ENCODE measurements around the gene DSCAML1.
"Not testable (repeated sequence)": the region's sequence is repeated elsewhere in the genome, so short reads cannot be mapped to it uniquely, and the experiment has no call there.

DSCAML1 gene

DNA sequence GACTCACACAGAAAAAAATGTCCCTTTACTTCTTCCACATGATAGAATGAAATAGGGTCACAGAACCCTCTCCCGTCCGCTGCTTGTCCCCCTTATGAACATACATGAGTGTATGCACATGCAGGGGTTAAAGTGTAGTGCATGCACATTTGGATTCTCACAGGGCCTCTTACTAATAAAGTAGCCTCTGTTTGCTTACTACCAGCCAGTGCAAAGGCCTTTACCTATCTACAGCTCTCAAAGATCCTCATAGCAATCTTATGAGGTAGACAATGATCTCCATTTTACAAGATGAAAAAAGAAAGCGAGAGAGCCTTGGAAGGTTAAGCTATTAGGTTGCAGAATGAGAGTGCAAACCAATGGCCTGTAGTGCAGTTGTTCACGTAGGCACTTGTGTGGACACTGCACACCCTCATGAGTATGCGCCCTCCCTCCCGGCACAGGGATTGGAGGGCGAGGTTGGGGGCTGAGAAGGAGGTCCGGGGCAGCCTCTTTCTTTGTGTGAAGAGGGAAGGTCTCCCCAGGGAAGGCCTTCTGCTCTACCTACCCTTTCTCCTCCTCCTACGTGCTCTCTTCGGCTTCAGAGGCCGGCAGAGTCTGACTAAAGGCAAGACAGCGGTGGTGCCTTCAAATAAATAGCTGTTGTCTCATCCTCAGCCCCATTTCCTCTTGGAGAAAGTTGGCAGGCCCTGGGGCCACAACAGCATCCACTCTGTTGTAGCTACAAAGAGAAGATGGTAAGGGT, 378.1 kb downstream of the DSCAML1 start:
- no peak for DNase-seq

DNA sequence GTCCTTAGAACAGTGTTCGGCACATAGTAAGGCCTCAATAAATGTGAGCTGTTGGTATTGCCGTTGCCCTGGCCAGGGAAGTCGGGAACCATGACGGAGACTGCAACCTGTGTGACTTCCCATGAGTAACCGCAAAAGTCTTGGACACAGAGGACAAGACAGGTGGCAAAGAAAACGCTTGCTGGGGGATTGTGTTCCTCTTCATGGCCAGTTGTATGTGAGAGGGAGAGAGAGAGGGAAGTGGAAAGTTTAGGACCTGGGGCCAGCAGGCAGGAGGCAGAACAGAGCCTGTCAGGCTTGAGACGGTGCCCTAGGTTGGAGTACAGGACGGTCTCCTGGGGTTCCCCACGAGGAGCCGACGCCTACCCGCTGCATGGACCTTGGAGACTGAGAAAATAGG, 379.2 kb downstream of the DSCAML1 start:
- no peak for DNase-seq

DNA sequence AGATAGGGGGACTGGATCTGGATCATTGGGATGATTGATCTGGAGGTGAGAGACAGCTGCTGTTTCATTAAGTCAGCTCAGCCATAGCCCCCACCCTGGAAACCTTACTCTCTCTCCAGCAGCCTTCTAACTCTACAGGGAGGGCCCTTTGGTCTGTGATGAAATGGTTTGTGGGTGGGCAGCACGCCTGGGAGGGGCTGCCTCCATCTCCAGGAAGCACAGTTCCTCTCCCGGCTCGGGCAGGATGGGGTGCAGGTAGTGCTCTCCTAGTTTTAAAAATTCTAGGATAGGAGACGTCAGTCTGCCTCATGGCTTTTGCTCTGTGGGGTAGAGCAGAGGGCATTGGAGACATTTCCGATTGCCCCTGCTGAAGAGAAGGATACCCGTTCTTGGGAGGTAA, 379.7 kb downstream of the DSCAML1 start:
- no peak for DNase-seq

DNA sequence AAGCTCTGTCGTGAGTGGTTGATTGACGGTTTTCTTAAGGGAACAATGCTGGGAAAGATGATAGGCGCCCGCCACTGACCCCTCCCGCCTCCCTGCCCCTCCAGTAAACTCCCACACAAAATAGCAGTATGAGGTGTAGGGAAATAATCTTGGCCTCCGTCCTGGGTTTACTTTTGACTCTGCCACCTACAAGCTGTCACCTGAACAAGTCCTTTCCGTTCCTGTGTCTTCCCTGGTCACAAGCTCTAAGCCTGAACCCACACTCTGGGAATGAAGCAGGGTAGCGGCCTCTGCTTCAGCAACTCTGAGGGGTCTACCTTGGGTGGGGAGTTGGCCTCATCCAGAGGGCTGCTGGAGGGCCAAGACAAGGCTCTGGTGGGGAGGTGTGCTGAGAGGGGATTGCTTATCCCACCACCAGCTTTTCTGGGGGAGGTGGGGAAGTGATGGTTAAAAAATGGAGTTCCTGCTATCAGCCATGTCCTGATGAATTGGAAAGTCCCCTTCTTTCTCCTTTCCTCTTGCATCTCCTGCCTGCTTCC, 381.6 kb downstream of the DSCAML1 start:
- no peak for DNase-seq

DNA sequence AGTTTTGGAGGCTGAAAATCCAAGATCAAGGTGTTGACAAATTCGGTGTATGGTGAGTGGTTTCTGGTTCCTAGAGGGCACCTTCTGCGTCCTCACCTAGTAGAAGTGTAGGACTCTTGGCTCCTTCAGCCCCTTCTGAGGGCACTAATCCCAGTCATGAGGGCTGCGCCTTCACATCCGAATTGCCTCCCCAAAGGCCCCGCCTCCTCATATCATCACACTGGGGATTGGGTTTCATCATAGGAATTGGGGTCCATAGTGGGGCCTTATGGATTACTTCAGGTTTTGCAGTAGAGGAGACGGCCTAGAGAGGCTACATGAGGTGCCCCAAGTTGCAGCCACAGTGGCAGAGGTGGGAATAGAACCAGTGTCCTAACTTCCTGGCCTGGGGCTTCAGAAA, 382.3 kb downstream of the DSCAML1 start:
- no peak for DNase-seq

DNA sequence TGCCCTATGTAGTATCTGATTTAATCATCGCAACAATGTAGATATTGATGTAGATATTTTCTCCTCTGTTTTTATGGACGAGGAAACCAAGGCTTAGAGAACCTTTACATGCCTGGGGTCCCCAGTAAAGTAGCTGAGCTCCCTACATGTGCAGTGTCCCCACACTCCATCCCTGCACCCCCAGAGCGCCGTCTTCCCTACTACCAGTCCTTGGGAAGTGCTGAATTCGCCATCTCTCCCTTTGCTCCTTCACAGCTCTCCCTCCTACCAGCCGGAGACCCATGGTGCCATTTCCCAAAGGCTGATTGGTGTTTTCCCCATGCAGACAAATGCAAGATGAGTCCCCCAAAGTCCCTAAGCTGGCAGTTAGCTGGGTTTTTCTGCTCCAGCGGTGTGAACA, 383.4 kb downstream of the DSCAML1 start:
- DNase-seq: no peak

DNA sequence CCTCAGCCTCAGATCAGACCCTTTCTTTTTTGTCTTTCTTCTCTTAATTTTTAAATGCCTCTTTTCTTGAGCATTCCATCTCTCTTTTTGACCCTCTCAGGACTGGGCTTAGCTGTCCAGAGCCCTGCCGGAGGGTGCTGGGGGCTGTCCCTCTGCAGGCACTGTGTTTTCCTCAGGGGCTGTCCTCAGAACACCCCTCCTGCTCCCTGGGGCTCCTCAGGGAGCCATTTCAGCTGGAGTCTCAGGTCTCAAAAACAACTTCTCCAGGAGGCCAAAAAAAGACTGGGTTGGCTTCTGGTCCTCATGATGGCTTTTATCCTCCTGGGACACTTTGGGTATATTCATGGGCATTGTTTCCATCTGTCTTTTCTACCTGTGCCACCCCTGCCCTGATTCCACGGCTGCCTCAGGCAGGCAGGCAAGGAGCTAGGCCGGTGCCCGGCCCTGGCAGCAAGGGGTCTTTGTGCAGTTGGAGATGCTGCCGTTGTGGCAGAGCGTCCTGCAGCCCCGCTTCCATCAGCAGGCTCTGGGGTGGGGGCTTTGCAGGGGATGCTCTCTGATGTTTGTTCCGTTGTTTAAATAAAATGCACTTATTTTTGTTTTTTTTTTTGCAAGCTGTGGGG, 384.3 kb downstream of the DSCAML1 start:
- DNase-seq: no peak

DNA sequence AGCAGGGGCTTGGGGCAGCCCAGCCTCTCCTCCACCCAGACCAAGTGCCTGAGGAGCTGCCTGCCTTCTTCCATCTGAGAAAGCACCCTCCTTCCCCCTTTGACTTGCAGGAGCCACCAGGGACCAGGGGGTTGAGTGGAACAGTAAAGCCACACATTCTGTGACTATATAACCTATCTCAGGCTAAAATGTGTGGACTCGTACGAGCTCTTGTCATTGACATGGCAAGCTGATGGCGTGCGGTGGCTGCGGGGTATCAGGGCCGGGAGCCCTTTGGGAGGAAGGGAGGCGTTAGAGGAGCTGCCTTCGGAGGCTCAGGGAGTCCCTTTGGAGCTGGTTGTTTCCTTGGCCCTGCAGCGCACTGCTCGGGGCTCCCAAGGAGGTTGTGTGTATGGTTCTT, 384.8 kb downstream of the DSCAML1 start:
- no peak for DNase-seq

DNA sequence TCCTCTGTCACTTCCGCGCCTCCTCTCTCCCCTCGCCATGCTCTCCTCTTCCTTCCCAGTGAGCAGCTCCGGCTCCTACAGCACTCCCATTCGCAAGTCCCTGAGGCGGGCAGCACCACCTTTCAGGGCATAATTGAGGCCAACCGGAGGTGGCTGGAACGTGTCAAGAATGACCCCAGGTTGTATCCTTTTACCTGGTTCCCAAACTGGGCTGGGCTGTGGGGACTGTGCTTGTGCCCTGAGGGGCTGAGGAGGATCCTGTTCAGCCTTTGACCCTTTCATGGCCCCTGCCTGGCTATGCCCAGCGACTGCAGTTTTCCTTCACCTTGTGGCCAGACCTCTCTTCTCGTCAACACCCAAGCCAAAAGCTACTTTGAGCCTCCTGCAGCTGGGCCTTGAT, 385.3 kb downstream of the DSCAML1 start:
- no peak for DNase-seq

DNA sequence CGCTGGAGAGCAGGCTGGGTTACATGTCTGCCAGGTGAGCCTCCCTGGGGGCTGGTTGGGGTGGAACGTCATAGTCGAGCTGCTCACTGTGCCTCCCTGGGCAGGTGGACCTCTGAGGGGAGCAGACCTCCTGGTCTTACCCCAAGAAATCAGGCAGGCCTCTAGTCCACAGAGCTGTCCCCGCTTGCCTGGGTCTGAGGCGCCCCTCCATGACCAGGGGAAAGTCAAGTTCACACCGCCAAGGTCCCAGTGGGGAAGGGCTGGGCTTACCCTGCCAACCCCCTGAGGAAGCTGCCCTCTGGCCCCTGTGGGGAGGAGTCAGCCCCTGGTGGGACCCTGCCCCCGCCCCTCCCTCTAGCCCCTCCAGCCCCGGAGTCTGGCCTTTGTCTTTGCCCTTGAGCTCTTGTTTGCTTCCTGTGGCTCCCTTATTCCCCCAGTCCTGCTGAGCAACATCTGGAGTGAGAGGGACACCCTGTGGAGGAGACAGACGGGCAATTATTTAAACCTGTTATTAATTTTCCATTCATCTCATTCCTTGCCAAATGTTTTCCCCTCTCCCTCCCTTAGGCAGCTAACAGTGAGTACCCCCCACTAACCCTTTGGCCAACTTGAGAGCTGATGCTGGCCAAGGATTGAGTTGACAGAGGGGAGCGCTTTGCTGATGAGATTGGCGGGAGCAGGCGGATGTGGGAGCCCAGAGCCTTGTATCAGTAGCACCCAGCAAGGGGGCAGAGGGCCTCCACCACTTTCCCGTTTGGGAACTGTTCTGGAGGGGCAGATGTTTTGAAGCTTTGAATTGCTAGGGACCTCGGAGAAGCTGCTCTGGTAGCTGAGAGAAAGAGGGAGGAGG, 385.9 kb downstream of the DSCAML1 start:
- DNase-seq: no peak

DNA sequence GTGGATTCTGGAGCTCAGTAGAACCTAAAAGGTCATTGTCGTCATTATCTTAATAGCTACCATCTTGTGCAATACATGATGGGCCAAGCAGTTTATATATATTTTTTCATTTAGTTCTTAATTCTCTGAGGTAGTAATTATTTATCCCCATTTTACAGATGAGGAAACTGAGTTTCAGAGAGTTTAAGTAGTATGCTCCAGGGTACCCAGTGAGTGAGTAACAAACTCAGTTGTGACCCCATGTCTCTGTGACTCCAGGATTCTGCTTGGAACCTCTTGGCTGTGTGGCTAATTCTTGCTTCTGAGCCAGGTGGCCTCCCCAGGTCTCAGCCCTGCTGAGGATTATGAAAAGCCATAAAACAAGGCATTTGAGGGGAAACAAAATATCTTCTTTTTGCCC, 386.8 kb downstream of the DSCAML1 start:
- no peak for DNase-seq

DNA sequence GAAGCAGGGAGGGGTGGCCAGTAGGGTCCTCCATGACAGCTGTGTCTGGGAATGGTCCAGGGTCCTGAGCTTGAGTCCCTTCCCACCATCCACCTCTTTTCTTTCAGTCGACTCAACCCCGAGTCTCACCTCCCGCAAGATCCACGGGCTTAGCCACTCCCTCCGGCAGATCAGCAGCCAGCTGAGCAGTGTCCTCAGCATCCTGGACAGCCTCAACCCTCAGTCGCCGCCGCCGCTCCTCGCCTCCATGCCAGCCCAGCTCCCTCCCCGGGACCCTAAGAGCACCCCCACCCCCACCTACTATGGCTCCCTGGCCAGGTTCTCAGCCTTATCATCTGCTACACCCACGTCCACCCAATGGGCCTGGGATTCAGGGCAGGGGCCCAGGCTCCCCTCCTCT, 387.5 kb downstream of the DSCAML1 start:
- no peak for DNase-seq

DNA sequence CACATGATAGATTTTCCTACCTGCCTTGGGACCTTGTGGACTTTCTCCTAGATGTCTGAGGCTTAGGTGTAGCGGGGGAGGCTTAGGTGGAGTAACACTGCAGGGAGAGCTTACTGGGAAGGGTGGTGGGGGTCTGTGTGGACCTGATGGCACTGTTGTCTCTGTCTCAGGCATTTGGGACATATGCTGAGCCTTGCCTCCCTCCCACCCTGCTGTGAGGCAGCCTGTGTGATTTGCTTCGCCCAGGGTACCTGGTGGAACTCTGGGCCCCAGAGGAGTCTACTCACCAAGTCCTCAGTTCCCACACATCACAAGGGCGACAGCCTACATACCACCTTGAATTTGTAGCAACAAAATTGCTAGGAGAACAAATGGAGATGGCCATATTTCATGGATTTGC, 388.7 kb downstream of the DSCAML1 start:
- DNase-seq: no peak

DNA sequence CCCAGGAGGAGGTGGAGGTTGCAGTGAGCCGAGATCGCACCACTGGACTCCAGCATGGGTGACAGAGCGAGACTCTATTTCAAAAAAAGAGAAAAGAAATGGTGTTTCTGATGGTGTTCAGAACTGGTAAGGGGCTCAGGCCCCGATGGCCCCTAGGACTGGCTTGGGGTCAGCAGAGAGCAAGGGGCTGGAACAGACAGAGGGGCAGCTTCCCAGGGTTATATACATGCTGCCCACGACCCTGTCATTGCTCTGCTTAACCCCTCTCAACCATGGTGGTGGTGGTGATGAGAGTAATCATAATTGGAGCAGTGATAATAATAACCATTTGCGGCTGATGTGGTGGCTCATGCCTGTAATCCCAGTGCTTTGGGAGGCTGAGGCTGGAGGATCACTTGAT, 390.0 kb downstream of the DSCAML1 start:
- no peak for DNase-seq

DNA sequence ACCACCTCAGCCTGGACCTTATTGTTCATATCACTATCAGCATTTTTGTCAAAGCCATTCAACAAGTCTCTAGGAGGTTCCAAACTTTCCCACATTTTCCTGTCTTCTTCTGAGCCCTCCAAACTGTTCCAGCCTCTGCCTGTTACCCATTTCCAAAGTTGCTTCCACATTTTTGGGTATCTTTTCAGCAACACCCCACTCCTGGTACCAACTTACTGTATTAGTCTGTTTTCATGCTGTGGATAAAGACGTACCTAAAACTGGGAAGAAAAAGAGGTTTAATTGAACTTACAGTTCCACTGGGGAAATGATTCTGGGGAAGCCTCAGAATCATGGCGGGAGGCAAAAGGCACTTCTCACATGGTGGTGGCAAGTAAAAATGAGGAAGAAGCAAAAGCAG, 391.1 kb downstream of the DSCAML1 start:
- not testable (repeated sequence) for DNase-seq

DNA sequence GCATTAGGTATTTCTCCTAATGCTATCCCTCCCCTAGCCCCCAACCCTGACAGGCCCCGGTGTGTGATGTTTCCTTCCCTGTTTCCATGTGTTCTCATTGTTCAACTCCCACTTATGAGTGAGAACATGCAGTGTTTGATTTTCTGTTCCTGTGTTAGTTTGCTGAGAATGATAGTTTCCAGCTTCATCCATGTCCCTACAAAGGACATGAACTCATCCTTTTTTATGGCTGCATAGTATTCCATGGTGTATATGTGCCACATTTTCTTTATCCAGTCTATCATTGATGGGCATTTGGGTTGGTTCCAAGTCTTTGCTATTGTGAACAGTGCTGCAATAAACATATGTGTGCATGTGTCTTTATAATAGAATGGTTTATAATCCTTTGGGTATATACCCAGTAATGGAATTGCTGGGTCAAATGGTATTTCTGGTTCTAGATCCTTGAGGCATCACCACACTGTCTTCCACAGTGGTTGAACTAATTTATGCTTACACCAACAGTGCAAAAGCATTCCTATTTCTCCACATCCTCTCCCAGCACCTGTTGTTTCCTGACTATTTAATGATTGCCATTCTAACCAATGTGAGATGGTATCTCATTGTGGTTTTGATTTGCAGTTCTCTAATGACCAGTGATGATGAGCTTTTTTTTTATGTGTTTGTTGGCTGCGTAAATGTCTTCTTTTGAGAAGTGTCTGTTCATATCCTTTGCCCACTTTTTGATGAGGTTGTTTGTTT, 397.7 kb downstream of the DSCAML1 start:
- DNase-seq: not testable (repeated sequence)

DNA sequence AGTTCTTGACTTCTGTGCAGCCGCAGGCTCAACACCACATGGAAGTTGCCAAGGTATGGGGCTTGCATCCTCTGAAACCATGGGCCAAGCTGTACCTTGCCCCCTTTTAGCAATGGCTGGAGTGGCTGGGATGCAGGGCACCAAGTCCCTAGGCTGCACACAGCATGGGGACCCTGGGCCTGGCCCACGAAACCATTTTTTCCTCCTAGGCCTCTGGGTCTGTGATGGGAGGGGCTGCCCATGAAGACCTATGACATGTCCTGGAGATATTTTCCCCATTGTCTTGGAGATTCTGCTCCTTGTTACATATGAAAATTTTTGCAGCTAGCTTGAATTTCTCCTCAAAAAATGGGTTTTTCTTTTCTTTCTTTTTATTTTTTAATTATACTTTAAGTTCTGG, 398.4 kb downstream of the DSCAML1 start:
- DNase-seq: not testable (repeated sequence)

DNA sequence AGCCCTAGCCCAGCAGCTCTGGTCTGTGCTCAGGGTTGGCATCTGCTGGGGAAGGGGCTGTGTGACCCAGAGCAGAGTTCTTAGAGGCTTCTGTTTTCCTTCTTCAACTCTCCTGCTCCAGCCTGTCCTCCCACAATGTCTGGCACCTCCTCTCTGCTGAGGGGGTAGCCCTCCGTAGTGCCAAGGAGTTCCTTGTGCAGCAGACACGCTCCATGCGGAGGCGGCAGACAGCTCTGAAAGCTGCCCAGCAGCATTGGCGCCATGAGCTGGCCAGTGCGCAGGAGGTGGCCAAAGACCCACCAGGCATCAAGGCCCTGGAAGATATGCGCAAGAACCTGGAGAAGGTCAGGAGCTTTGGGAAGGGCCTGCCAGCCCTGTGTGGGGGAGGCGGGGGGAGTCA, 400.0 kb downstream of the DSCAML1 start:
- no peak for DNase-seq

DNA sequence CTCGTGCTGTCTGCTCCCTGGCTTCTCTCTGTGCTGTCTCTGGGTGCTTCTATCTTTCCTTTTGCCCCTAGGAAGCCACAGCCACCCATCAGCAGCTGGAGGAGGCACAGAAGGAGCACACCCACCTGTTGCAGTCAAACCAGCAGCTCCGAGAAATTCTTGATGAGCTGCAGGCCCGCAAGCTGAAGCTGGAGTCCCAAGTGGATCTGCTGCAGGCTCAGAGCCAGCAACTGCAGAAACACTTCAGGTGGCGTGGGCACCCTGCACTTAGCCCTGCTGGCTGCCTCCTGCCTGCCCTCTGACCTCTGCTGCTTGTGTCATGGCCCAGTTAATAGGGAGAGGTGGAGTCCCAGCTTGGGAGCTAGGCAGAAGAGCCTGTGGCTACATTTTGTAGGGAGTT, 401.5 kb downstream of the DSCAML1 start:
- no peak for DNase-seq

DNA sequence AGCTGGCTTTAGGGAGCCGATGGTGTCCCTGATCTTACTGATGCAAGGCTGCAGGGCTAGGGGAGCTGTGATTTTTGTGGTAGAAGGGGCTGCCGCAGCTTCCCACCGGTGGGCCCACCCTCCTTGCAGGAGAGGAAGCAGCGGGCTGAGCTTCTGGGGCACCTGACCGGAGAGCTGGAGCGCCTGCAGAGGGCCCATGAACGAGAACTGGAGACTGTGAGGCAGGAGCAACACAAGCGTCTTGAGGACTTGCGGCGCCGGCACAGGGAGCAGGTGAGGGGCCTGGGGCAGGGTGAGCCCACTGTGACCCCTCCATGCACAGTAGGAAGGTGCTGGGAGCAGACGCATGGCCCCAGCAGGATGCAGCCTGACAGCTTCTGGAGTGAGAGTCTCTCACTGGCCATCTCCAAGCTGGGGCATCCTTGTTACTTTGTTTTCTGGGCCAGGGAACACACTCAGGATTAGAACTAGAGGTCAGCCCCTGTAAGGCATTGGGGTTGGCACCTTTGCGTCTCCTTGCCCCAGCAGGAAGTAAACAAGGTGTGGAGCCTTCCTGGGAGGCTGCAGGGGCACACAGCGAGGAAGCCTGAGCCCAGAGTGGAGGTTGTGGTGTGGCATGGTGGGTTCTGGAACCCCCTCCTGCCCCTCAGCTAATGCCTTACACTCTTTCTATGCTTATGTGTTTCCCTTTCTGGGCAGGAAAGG, 402.6 kb downstream of the DSCAML1 start:
- DNase-seq: no peak

DNA sequence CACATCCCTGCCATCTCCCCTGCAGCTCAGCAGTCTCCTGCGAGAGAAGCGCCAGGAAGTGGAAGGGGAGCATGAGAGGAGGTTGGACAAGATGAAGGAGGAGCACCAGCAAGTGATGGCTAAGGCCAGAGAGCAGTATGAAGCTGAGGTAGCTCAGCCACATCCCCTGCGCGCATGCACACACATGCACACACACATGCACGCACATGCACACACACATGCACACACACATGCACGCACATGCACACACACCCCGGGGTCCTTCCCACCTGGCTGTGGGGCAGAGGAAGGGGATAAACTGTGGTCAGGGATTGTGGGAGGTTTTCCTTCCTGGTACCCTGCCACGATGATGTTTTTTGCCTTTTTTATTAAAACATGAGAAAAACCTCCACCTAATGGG, 404.0 kb downstream of the DSCAML1 start:
- DNase-seq: no peak

DNA sequence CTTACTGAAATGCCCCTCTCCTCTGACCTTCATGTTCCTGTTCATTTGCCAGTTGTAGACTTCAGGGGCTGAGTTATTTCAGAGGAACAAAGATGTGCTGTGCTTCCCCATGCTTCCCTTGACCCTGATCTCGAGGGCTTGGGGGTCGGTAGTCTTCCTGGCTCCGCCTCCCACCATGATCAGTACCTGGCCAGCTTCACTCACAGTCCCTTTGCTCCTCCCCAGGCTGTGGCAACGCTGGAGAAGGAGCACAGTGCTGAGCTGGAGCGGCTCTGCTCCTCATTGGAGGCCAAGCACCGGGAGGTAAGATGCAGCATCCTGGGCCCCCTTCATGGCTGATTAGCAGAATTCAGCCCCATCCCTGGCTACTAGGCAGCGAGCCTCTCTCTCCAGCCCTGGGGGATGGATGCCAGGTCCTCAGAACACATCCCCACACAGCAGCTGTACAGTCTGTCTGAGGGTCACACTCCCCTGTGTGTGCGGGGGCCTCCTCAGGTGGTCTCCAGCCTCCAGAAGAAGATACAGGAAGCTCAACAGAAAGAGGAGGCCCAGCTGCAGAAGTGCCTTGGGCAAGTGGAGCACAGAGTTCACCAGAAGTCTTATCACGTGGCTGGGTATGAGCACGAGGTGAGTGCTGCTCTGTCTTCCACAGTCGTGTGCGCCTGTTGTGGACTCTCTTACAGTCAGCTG, 404.9 kb downstream of the DSCAML1 start:
- DNase-seq: no peak
